SK-N-SH treated with all-trans-retinoic acid at 6 μM for 48 hours (cell line): ENCODE measurements around the gene CTLA4.

ENCODE experiments used
- ATAC-seq: fragments of 200-7000 bp; cut with Tn5 transposase; 3 replicates; pipeline ENCODE4 v1.9.1; 2020; ENCODE audit warnings: mild to moderate bottlenecking, moderate library complexity
- ARNTL ChIP-seq: fragments of 450-650 bp; formaldehyde crosslinking; IDR thresholded peaks from 2 replicates; pipeline ENCODE4 v1.5.0; 2020; ENCODE audit warnings: low read depth, mild to moderate bottlenecking, moderate library complexity, borderline replicate concordance
- BACH2 ChIP-seq: fragments of 250-450 bp; sonication (Bioruptor Pico); IDR thresholded peaks from 2 replicates; pipeline ENCODE4 v1.9.0; 2021; ENCODE audit warnings: mild to moderate bottlenecking, borderline replicate concordance
- CSDC2 ChIP-seq: fragments of 250-450 bp; sonication (Bioruptor Pico); IDR thresholded peaks from 2 replicates; pipeline ENCODE4 v1.5.0; 2020; ENCODE audit warnings: mild to moderate bottlenecking, moderate library complexity
- ESRRG ChIP-seq: fragments of 250-450 bp; sonication (Bioruptor Pico); IDR thresholded peaks from 2 replicates; pipeline ENCODE4 v1.6.1; 2021; ENCODE audit warnings: mild to moderate bottlenecking
- GLIS3 ChIP-seq: fragments of 250-450 bp; sonication (Bioruptor Pico); IDR thresholded peaks from 2 replicates; pipeline ENCODE4 v1.5.0; 2020; ENCODE audit warnings: mild to moderate bottlenecking, moderate library complexity
- ISL1 ChIP-seq: fragments of 250-450 bp; sonication (Bioruptor Pico); IDR thresholded peaks from 2 replicates; pipeline ENCODE4 v2.1.2; 2022; ENCODE audit warnings: mild to moderate bottlenecking, moderate library complexity
- OSR1 ChIP-seq: fragments of 250-450 bp; sonication (Bioruptor Pico); IDR thresholded peaks from 2 replicates; pipeline ENCODE4 v1.8.0; 2022; ENCODE audit warnings: moderate library complexity, mild to moderate bottlenecking, inconsistent platforms
- PPARA ChIP-seq: fragments of 250-450 bp; sonication (Bioruptor Pico); IDR thresholded peaks from 2 replicates; pipeline ENCODE4 v1.5.0; 2020; ENCODE audit warnings: mild to moderate bottlenecking, borderline replicate concordance
- RARB ChIP-seq: fragments of 250-450 bp; sonication (Bioruptor Pico); IDR thresholded peaks from 2 replicates; pipeline ENCODE4 v1.8.0; 2021; ENCODE audit warnings: mild to moderate bottlenecking, moderate library complexity
- SNAI2 ChIP-seq: fragments of 250-450 bp; sonication (Bioruptor Pico); IDR thresholded peaks from 2 replicates; pipeline ENCODE4 v1.5.0; 2020; ENCODE audit warnings: mild to moderate bottlenecking, moderate library complexity
- TCF4 ChIP-seq: fragments of 250-450 bp; sonication (Bioruptor Pico); IDR thresholded peaks from 2 replicates; pipeline ENCODE4 v1.8.0; 2021; ENCODE audit warnings: mild to moderate bottlenecking, moderate library complexity, borderline replicate concordance
- TOX ChIP-seq: fragments of 250-450 bp; sonication (Bioruptor Pico); IDR thresholded peaks from 2 replicates; pipeline ENCODE4 v1.8.0; 2021; ENCODE audit warnings: mild to moderate bottlenecking, moderate library complexity, borderline replicate concordance
- ZC3H10 ChIP-seq: fragments of 250-450 bp; sonication (Bioruptor Pico); IDR thresholded peaks from 2 replicates; pipeline ENCODE4 v1.5.1; 2021; ENCODE audit warnings: mild to moderate bottlenecking, moderate library complexity
- ZFP3 ChIP-seq: fragments of 250-450 bp; sonication (Bioruptor Pico); IDR thresholded peaks from 2 replicates; pipeline ENCODE4 v1.5.0; 2020; ENCODE audit warnings: mild to moderate bottlenecking, moderate library complexity
- ZFP30 ChIP-seq: fragments of 450-650 bp; formaldehyde crosslinking; IDR thresholded peaks from 2 replicates; pipeline ENCODE4 v1.5.0; 2022; ENCODE audit warnings: mild to moderate bottlenecking, moderate library complexity
- ZNF565 ChIP-seq: fragments of 450-650 bp; formaldehyde crosslinking; conservative IDR thresholded peaks from 2 replicates; pipeline ENCODE4 v1.5.0; 2020; ENCODE audit warnings: low read depth, mild to moderate bottlenecking, moderate library complexity
- ZNF70 ChIP-seq: fragments of 450-650 bp; formaldehyde crosslinking; IDR thresholded peaks from 2 replicates; pipeline ENCODE4 v1.5.0; 2020; ENCODE audit warnings: mild to moderate bottlenecking, moderate library complexity
- TF ChIP-seq, protein P1 (sequence below): fragments of 250-450 bp; sonication (Bioruptor Pico); IDR thresholded peaks from 2 replicates; pipeline ENCODE4 v1.8.0; 2021; ENCODE audit warnings: low read depth, mild to moderate bottlenecking, moderate library complexity, borderline replicate concordance
- TF ChIP-seq, protein P2 (sequence below): fragments of 250-450 bp; sonication (Bioruptor Pico); IDR thresholded peaks from 2 replicates; pipeline ENCODE4 v1.8.0; 2020; ENCODE audit warnings: mild to moderate bottlenecking, moderate library complexity, borderline replicate concordance
- TF ChIP-seq, protein P3 (sequence below): fragments of 250-450 bp; sonication (Bioruptor Pico); IDR thresholded peaks from 2 replicates; pipeline ENCODE4 v1.5.0; 2020; ENCODE audit warnings: mild to moderate bottlenecking, moderate library complexity
- TF ChIP-seq, protein P4 (sequence below): fragments of 250-450 bp; sonication (Bioruptor Pico); IDR thresholded peaks from 2 replicates; pipeline ENCODE4 v1.5.1; 2021; ENCODE audit warnings: mild to moderate bottlenecking, moderate library complexity

CTLA4 gene

DNA sequence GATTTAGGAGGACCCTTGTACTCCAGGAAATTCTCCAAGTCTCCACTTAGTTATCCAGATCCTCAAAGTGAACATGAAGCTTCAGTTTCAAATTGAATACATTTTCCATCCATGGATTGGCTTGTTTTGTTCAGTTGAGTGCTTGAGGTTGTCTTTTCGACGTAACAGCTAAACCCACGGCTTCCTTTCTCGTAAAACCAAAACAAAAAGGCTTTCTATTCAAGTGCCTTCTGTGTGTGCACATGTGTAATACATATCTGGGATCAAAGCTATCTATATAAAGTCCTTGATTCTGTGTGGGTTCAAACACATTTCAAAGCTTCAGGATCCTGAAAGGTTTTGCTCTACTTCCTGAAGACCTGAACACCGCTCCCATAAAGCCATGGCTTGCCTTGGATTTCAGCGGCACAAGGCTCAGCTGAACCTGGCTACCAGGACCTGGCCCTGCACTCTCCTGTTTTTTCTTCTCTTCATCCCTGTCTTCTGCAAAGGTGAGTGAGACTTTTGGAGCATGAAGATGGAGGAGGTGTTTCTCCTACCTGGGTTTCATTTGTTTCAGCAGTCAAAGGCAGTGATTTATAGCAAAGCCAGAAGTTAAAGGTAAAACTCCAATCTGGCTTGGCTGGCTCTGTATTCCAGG lies at the start of gene CTLA4:
Gene CTLA4, plus strand, starts transcription at position 211 of the 640 bp plus-strand sequence. Its CDS starts 172 bp downstream, at position 383.
- TF ChIP-seq BACH2 (CRISPR knock-in tag) = no peak
- TF ChIP-seq CSDC2 = no peak
- ATAC-seq = no peak

DNA sequence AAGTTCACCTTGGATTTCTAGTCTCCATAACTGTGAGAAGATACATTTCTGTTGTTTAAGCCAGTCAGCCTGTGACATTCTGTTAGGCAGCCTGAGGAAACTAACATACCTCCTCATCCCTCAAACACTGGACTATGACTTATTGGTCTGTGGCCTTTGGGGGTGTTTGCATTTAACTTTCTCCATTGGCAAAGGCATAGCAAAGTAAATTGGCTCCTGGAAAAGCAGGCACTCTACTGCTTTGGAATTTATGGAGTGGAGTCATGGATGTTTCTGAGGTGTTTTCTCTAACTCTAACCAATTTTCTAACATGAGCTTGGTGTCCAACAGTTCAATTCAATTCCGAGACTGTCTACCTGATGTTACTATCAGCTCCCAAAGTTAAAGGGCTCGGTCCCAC lies 48.9 kb upstream of the CTLA4 start:
- no peak for ATAC-seq
- TF ChIP-seq, protein P1, sequence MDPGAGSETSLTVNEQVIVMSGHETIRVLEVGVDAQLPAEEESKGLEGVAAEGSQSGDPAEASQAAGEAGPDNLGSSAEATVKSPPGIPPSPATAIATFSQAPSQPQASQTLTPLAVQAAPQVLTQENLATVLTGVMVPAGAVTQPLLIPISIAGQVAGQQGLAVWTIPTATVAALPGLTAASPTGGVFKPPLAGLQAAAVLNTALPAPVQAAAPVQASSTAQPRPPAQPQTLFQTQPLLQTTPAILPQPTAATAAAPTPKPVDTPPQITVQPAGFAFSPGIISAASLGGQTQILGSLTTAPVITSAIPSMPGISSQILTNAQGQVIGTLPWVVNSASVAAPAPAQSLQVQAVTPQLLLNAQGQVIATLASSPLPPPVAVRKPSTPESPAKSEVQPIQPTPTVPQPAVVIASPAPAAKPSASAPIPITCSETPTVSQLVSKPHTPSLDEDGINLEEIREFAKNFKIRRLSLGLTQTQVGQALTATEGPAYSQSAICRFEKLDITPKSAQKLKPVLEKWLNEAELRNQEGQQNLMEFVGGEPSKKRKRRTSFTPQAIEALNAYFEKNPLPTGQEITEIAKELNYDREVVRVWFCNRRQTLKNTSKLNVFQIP (CRISPR knock-in tag) = no peak
- TF ChIP-seq TCF4 (CRISPR knock-in tag) (no peak), GLIS3 (no peak)

DNA sequence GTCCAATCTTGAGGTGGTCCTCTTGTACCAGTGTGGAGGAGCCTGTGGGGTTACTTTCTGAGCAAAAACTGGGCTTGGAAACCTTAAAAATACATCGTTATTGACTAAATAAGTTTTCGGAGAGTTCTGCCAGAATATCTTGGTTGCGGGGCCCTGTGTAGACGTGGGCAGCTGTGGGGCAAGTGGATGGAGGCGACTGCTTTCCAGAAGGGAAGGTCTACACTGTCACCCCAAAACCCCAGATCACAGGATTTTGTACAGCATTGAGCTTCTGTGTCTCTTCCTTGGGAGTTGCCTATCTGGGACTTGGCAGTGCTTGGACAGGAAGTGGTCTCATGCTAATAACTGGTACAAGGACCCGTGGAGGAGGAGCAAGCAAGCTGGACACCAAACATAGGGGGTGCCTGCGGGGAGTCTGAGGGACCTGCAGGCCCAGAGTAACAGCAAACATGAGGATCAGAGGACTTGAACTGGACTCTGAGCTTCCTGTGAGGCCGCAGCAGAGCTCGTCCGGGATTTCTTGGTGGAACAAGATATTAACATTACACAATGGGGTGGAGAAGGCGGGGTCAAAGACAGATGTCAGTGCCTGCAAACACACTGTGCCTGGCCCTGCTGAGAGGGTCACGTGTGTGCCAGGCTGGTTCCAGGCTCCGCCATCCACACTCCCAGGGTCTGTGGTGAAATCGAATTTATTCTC lies 48.0 kb upstream of the CTLA4 start:
- no peak for ATAC-seq
- TF ChIP-seq ZFP30 (CRISPR knock-in tag) = no peak
- no peak for TF ChIP-seq TOX
- TF ChIP-seq PPARA (CRISPR knock-in tag) = no peak
- no peak for TF ChIP-seq ZNF70 (CRISPR knock-in tag)
- TF ChIP-seq ESRRG (CRISPR knock-in tag) = no peak
- no peak for TF ChIP-seq SNAI2
- no peak for TF ChIP-seq ARNTL
- TF ChIP-seq BACH2 (CRISPR knock-in tag) = no peak
- no peak for TF ChIP-seq TCF4 (CRISPR knock-in tag)
- TF ChIP-seq, protein P2, sequence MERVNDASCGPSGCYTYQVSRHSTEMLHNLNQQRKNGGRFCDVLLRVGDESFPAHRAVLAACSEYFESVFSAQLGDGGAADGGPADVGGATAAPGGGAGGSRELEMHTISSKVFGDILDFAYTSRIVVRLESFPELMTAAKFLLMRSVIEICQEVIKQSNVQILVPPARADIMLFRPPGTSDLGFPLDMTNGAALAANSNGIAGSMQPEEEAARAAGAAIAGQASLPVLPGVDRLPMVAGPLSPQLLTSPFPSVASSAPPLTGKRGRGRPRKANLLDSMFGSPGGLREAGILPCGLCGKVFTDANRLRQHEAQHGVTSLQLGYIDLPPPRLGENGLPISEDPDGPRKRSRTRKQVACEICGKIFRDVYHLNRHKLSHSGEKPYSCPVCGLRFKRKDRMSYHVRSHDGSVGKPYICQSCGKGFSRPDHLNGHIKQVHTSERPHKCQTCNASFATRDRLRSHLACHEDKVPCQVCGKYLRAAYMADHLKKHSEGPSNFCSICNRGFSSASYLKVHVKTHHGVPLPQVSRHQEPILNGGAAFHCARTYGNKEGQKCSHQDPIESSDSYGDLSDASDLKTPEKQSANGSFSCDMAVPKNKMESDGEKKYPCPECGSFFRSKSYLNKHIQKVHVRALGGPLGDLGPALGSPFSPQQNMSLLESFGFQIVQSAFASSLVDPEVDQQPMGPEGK (CRISPR knock-in tag) = no peak

DNA sequence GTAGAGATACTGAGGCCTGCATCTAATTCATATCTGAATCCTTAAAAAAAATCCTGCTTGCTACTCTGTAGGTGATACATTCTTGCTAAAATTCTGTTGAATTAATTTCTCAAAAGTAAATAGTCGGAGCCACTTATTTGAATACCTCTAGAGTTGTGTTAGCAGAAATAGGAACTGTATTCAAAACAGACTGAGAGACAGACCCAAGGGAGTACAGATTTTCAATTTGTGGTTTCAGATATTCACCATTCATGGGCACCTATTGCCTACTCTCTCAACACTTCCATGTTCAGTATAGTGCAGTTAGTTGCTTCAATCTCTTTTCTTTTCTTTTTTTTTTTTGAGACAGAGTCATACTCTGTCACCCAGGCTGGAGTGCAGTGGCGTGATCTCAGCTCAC lies 46.6 kb upstream of the CTLA4 start:
- TF ChIP-seq ZFP3 (CRISPR knock-in tag) = no peak
- no peak for TF ChIP-seq OSR1 (CRISPR knock-in tag)
- TF ChIP-seq ARNTL = no peak
- TF ChIP-seq, protein P2 (CRISPR knock-in tag) = no peak
- TF ChIP-seq RARB (CRISPR knock-in tag) = no peak
- TF ChIP-seq, protein P3, sequence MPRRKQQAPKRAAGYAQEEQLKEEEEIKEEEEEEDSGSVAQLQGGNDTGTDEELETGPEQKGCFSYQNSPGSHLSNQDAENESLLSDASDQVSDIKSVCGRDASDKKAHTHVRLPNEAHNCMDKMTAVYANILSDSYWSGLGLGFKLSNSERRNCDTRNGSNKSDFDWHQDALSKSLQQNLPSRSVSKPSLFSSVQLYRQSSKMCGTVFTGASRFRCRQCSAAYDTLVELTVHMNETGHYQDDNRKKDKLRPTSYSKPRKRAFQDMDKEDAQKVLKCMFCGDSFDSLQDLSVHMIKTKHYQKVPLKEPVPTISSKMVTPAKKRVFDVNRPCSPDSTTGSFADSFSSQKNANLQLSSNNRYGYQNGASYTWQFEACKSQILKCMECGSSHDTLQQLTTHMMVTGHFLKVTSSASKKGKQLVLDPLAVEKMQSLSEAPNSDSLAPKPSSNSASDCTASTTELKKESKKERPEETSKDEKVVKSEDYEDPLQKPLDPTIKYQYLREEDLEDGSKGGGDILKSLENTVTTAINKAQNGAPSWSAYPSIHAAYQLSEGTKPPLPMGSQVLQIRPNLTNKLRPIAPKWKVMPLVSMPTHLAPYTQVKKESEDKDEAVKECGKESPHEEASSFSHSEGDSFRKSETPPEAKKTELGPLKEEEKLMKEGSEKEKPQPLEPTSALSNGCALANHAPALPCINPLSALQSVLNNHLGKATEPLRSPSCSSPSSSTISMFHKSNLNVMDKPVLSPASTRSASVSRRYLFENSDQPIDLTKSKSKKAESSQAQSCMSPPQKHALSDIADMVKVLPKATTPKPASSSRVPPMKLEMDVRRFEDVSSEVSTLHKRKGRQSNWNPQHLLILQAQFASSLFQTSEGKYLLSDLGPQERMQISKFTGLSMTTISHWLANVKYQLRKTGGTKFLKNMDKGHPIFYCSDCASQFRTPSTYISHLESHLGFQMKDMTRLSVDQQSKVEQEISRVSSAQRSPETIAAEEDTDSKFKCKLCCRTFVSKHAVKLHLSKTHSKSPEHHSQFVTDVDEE = no peak
- TF ChIP-seq ZNF70 (CRISPR knock-in tag) = no peak
- TF ChIP-seq, protein P4, sequence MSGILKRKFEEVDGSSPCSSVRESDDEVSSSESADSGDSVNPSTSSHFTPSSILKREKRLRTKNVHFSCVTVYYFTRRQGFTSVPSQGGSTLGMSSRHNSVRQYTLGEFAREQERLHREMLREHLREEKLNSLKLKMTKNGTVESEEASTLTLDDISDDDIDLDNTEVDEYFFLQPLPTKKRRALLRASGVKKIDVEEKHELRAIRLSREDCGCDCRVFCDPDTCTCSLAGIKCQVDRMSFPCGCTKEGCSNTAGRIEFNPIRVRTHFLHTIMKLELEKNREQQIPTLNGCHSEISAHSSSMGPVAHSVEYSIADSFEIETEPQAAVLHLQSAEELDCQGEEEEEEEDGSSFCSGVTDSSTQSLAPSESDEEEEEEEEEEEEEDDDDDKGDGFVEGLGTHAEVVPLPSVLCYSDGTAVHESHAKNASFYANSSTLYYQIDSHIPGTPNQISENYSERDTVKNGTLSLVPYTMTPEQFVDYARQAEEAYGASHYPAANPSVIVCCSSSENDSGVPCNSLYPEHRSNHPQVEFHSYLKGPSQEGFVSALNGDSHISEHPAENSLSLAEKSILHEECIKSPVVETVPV (CRISPR knock-in tag) = no peak
- TF ChIP-seq ESRRG (CRISPR knock-in tag) = no peak
- TF ChIP-seq ZNF565 (CRISPR knock-in tag) = no peak
- TF ChIP-seq, protein P1 (CRISPR knock-in tag) = no peak
- TF ChIP-seq ISL1 = no peak
- TF ChIP-seq ZC3H10 (CRISPR knock-in tag) = no peak
- TF ChIP-seq, all 23 proteins: peak for 0
- no peak for ATAC-seq
